Brain pericyte (primary cell): Measurements from ENCODE around the gene DNAH14.
"Not testable (repeated sequence)": the region's sequence is repeated elsewhere in the genome, so short reads cannot be mapped to it uniquely, and the experiment has no call there.

Source experiments
- DNase-seq: peaks from one replicate; pipeline ENCODE4 v3.0.0-alpha.2; 2012; ENCODE audit warnings: low read depth, low spot score

The DNAH14 gene

DNA sequence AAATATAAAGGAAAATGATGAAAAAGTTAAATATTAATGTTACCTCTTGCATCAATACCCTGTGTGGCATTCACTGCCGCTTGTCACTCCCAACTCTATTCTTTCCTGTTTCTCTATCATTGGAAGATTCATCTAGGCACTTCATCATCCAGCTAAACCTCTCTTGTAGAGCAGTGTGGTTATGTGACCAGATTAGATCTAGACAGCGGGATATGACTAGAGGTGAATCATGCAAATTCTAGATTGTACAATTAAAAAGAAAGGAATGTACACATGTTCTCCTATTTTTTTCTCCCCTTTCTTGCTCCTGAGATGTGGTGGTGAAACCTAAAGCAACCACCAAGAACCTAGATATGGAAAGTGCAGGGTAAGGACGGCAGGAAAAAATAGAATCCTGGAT lies 324.3 kb downstream of the DNAH14 start:
- no peak for DNase-seq

DNA sequence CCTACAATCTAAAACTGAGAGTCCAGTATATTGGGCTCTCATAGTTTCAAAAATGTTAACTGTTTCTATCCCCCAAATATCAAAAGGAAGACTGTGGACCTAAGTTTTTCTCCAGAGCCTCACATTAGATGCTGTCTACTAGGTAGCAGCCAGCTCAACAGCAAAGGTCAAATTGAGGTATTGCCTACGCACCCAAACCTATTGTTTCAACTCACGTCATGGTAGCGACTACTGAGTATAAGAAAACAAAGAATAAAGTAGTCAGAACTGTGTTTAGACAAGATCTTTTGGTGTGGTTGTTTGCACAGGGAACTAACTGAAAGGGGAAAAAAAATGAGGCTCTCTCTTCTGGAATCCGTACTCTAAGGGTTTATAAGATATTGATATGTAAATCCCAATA lies 325.2 kb downstream of the DNAH14 start:
- DNase-seq: no peak

DNA sequence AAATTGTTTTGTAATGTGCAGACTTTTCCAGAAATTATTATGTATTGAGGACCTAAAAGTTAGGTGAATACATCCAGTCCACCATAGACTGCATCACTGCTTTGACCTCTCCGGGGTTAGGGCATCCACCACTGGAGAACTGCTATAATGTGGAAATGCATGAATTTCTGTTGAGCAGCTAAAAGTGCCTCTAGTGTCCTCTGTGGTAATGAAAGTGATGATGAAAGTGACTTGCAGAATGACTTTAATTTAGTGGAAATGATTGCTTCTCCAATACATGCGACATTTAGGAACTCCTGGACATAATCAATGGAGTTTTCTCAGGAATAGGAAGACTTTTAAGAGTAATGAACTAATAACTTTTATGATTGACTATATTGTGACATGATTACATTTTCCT lies 327.6 kb downstream of the DNAH14 start:
- no peak for DNase-seq

DNA sequence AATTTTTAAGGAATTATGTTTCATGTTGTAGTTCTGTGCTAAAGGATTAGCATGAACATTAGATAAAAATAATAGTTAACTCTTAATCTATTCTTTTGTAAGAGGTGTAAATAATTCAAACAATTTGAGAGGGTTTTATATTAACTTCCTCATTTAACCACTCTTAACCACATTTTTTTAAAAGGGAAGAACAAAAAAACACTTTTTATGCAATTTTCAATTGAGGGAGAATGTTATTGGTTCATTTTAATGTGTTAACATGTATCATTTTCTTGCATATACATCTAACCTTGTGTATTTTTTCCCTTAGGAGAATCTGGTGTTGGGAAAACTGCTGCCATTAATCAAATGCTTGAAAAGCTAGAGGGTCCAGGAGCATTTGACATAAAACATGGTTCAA lies 329.3 kb downstream of the DNAH14 start:
- DNase-seq: no peak

DNA sequence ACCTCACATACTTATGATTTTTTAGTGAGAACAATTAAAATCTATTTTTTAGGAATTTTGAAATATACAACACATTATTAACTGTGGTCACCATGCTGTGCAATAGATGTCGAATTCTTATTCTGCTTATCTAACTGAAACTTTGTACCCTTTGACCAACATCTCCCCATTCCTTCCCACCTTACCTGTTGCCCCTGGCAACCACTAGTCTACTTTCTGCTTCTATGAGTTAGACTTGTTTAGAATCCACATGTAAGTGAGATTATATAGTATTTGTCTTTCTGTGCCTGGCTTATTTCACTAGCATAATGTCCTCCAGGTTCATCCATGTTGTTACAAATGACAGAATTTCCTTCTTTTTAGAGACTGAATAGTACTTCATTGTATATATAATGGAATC lies 330.1 kb downstream of the DNAH14 start:
- DNase-seq: no peak

DNA sequence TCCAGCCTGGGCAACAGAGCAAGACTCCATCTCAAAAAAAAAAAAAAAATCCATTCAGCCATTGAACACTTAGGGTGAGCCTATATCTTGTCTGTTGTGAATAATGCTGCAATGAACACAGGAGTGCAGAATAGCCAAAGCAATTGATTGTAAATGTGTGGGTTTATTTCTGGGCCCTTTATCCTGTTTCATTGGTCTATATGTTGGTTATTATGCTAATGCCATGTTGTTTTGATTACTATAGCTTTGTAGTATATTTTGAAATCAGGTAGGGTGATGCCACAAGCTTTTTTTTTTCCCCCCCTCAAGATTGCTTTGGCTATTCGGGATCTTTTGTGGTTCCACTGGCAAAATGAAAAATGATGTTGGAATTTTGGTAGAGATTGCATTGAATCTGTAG lies 330.8 kb downstream of the DNAH14 start:
- no peak for DNase-seq

DNA sequence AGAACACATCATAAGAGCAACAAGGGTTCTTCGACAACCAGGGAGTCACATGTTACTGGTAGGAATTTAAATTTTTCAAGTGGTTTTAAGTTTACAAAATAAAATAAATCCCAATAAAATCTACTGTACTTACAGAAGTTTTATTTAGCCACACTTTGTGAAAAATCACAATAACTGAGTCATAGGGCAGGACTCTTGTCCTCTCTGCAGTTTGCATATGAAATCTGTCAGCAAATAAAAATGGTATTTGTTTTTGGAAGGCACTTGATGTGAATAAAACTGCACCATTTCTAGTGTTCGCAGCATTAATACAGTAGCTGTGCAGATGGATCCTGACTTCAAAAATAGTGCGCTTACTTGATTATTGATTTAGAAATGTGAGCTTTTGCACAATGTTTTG lies 348.0 kb downstream of the DNAH14 start:
- DNase-seq: no peak

DNA sequence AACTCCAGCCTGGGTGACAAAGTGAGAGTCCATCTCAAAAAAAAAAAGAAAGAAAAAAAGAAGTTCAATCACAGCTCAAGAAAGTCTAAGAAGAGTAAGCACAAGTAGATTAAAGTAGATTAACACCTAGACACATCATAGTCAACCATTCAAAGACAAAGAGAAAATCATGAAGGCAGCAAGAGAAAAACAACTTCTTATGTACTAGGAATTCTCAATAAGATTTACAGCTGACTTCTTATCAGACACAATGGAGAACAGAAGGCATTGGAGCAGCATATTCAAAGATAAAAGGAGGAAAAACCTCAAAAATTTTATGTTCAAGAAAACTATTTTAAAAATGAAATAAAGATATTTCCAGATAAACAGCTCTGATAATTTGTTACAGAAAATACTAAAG lies 351.1 kb downstream of the DNAH14 start:
- DNase-seq: no peak

DNA sequence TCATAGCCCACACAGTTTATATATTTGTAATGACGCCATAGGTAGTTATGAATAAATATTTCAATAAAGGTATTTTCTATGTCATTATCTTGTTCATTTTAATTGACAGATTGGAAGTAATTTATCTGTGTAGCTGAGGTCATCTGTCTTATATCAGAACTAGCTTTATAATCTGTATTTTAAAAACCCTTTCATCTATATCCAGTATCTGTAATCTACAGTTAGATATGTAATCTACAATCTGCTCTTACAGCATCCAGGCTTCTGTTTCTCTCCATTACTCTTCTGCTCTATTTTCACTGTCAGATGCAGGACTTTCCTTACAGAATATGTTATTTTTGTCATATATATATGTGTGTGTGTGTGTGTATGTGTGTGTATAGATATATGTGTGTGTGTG lies 360.8 kb downstream of the DNAH14 start:
- no peak for DNase-seq

DNA sequence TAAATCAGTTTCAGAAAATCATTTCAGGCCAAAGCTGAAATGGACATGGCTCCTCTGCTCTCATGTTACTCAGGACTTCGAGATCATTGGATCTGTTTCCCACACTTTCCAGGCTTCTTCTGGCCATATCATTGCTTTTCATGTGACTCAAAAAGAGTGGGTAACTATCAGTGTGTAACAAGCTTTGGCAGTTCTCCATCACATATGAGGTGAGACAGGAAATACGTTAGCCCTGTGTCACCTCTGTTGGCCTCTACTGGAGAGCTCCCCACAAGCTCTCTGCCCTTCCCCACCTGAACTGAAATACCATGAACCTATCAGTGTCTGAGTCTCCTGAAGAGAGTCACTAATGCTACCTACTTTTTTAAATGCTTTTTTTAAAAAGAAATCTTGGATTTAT lies 370.1 kb downstream of the DNAH14 start:
- DNase-seq: no peak

DNA sequence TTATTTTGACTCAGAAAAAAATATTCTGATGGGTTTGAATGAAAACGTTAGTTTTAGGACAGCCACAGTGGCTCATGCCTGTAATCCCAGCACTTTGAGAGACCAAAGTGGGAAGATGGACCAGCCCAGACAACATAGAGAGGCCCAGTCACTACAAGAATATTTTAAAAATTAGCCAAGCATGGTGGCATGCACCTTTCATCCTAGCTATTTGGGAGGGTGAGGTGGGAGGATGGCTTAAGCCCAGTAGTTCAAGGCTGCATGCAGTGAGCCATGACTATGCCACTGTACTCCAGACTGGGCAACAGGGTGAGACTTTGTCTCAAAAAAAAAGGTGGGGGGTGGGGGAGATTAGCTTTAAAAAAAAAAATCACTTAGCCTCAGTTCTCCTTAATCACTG lies 370.9 kb downstream of the DNAH14 start:
- DNase-seq: no peak

DNA sequence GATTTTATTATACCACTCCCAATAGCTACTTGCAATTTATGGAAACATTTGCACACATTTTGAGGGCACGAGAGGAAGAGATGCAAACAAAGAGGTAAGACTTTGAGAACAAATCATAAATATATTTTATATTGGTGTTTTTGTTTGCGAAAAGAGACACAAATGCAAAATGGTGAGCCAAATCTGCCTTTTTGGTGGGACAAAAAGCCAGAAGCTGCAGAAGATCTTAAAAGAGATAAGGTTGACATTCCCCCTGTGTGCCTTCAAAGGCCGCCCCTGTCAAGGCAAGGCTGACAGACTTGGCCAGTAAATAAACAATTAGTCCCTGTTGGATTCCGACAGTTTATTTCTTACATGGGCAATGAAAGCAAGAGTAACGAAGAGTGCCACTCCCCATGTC lies 375.5 kb downstream of the DNAH14 start:
- no peak for DNase-seq

DNA sequence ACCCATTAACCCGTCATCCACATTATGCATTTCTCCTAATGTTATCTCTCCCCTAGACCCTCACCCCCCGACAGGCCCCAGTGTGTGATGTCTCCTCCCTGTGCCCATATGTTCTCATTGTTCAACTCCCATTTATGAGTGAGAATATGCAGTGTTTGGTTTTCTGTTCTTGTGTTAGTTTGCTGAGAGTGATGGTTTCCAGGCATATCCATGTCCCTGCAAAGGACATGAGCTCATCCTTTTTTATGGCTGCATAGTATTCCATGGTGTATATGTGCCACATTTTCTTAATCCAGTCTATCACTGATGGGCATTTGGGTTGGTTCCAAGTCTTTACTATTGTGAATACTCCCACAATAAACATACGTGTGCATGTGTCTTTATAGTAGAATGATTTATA lies 381.1 kb downstream of the DNAH14 start:
- not testable (repeated sequence) for DNase-seq

DNA sequence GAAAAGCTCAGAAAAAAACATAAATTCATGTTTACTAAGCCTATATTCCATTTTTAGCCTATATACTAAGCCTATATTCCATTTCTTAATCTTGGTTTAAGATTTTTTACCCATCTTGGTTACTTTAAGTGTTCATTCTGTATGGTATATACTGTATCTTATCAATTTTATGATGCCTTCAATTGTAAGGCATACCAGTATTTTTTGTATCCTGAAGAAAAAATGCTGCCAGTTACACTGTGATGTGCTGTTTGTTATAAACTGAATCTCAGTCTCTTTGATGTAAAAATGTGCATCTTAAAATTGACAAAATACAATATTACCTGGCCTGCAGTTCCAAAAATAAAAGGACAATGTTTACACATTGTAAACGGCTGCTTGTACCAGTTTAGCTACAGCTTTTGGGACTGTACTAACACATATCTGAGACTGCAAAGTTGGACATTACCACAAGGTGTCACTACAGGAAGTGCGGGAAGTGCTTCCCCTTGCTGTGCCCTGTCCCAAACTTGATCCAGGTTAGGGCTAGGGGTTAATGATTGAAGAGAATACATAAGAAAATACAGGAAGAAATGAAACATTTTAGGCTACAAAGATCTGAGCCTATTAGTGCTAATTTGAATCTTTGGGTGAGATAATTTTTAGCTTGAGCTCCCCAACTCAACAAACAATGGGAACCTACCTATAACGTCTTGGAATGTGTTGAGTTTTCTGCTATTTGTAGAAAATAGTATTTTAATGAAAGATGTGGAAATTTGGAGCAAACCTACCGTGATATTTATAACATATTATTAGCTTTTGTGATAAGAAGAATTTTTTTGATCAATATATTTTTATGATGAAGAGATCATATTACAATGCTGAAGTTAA lies 389.5 kb downstream of the DNAH14 start:
- DNase-seq: no peak

DNA sequence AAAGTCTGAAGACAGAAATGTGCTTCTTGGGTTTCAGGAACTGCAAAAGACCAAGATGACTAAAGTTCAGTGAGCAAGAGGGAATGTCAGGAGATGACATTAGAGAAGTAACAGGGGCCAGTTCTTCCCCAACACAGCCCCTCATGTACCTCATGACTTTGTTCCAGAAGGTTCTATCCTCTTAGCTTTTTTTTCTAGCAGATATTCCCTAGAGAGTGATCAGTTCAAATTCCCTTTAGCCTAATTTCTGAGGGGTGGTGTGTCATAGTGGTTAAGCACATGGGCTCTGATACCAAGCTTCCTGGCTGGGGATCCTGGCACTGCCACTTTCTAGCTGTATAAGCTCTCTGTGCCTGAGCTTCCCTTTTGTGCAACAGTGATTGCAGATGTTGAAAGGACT lies 390.4 kb downstream of the DNAH14 start:
- no peak for DNase-seq

DNA sequence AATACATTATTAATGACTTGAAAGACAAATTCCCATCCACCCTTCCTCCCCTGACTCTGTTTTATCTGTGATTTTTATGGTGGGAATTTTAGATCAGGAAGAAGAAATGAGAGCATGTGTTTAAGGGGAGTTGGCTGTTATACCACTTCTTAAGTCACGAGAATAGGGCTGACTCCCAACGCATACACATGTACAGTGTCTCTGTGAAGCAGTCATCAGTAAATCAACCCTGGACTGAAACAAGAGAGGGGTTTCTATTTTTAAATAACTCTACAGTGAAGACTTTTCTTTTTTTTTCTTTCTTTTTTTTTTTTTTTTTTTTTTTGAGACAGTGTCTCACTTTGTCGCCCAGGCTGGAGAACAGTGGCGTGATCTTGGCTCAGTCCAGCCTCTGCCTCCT lies 392.3 kb downstream of the DNAH14 start:
- DNase-seq: no peak

DNA sequence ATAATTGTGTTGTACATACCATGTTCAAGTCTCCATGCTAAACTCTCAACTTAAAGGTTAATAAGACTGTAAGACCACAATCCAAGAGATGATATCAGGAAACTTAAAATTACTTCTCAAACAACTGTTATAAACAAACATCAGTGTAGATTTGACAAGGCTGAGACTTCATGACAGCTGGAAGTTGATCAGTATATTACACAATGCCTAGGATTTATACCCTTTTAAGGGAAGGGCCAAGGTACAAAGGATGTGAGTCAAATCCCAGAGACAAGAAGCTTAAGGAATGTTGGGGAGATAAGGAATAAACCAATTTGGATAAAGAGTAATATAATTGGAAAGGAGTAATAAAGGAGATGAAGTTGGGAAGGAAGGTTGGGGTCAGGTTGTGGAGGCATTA lies 399.6 kb downstream of the DNAH14 start:
- no peak for DNase-seq

DNA sequence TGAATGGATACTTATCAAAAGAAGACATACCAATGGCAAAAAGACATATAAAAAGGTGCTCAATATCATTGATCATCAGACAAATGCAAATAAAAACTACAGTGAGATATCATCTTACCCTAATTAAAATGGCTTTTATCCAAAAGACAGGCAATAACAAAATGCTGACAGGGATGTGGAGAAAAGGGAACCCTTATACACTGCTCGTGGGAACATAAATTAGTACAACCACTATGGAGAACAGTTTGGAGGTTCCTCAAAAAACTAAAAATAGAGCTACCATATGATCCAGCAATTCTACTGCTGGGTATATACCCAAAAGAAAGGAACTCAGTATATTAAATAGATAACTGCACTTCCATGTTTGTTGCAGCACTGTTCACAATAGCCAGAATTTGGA lies 400.5 kb downstream of the DNAH14 start:
- DNase-seq: not testable (repeated sequence)

DNA sequence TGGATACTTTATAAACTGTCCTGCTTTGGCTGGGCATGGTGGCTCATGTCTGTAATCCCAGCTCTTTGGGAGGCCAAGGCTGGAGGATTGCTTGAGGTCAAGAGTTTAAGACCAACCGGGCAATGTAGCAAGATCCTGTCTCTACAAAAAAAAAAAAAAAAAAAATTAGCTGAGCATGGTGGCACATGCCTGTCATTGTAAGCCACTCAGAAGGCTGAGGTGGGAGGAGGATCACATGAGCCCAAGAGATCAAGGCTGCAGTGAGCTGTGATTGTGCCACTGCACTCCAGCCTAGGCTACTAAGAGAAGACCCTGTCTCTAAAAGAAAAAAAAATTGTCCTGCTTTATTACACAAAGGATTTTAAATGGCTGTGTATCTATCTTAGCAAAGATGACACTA lies 403.2 kb downstream of the DNAH14 start:
- DNase-seq: no peak

DNA sequence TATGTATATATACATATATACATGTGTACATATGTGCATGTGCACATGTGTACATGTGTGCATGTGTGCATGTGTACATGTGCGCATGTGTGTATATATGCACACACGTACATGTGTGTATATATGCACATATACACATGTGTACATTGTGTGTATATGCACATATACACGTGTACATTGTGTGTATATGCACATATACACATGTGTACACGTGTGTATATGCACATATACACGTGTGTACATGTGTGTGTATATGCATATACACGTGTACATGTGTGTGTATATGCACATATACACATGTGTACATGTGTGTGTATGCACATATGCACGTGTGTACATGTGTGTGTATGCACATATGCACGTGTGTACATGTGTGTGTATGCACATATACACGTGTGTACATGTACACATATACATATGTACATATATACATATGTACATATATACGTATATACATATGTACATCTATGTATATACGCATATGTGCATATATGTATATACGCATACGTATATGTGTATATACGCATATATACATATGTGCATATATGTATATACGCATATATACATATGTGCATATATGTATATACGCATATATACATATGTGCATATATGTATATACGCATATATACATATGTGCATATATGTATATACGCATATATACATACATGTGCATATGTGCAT lies 405.8 kb downstream of the DNAH14 start:
- DNase-seq: not testable (repeated sequence)

DNA sequence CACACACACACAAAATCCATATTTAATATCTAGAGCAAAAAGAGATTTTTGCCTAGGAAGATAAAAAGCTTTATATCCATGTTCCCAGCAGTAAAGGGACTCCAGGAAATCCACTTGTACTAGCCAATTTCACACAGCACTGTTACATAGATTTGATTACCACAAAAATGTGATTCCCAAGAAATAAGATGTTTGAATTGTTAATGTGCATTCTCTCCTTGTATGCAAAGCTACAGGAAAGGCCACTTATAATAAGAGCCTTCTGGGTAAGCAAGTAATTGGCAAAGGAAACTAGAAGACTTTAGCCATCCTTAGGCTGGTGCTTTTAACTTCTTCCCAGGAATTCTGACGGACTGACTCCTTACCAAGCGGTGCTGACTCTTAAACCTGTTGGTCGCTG lies 409.1 kb downstream of the DNAH14 start:
- DNase-seq: no peak

DNA sequence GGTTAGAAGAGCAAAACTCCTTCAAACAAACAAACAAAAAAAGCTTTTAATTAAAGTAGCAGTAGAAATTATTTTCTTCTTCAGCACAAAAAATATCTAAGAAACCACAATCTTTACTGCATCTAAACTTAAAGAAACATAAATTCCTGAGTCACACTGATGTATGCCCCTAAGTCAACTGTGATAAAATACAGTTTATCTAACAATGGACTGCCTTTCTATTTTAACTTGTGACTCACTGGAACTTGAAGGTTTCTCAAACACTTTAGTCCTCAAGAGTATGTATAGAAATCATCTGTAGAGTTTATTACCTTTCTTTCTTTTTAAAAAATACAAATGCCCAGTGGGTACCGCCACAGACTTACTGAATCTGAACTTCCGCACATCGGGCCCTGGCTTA lies 412.2 kb downstream of the DNAH14 start:
- DNase-seq: no peak

DNA sequence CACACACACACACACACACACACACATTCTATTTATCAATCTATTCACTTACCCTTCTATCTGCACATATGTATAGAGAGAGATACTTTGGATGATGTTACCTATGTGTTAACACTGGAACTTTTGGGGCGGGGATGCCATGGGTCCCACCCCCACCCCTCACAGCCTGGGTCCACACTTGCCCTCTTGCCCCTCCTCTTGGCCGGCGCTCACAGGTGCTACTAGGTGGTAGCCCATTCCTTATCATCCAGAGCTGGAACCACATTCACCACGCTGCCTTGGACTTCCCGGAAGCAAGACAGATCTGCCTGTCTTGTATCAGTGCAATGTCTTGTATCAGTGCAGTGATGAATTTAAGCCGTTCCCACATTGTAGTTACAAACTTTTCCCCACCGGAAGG lies 413.2 kb downstream of the DNAH14 start:
- DNase-seq: no peak
